HL-60 (cell line): ENCODE results near the gene ARID1B.

Experiments used
- DNase-seq, 2 experiments: peaks; one replicate each; pipeline ENCODE4 v3.0.0-alpha.2; 2010 to 2020; ENCODE audit warnings: low read depth in 1 of 2, low spot score in 1 of 2
- H3K27ac ChIP-seq: fragments of 250-450 bp; sonication (Bioruptor Pico); replicated peaks from 2 replicates; pipeline ENCODE4 v1.5.1; 2020; ENCODE audit warnings: mild to moderate bottlenecking, moderate library complexity
- H3K27me3 ChIP-seq: fragments of 250-450 bp; sonication (Bioruptor Pico); 2 replicates; pipeline ENCODE4 v1.5.1; 2021; ENCODE audit warnings: mild to moderate bottlenecking, moderate library complexity; ENCODE audit not compliant: insufficient read depth, poor library complexity, severe bottlenecking
- H3K4me3 ChIP-seq: replicated peaks from 2 replicates; pipeline ENCODE4 v1.5.1; 2011; ENCODE audit warnings: mild to moderate bottlenecking, control low read depth, low read length; ENCODE audit not compliant: insufficient read depth
- CTCF ChIP-seq: IDR thresholded peaks from one replicate; pipeline ENCODE4 v1.5.1; 2011; ENCODE audit warnings: low read length, control low read depth, inconsistent platforms; ENCODE audit not compliant: insufficient read depth
- GABPA ChIP-seq: IDR thresholded peaks from 2 replicates; pipeline ENCODE4 v1.6.1; 2012; ENCODE audit warnings: low read depth
- POLR2AphosphoS5 ChIP-seq: IDR thresholded peaks from 2 replicates; pipeline ENCODE4 v1.6.1; 2012; ENCODE audit warnings: low read depth
- REST ChIP-seq: IDR thresholded peaks from 2 replicates; pipeline ENCODE4 v1.6.1; 2012; ENCODE audit warnings: low read depth; ENCODE audit not compliant: insufficient replicate concordance
- SPI1 ChIP-seq: IDR thresholded peaks from 2 replicates; pipeline ENCODE4 v1.6.1; 2012; ENCODE audit warnings: low read depth, mild to moderate bottlenecking, borderline replicate concordance

The ARID1B gene

GRCh38 chr6:156808287-156808686 lies 31.1 kb downstream of the ARID1B start:
- Histone ChIP-seq H3K27ac (peak overlapping the region; percentile 50), H3K4me3 (no peak overlapping the region)

GRCh38 chr6:156809034-156809433 lies 31.9 kb downstream of the ARID1B start:
- Histone ChIP-seq H3K27ac (no peak overlapping the region), H3K4me3 (no peak overlapping the region), H3K27me3 (no peaks in the 10 kb centered on the region)
- DNase-seq: peak in 1 of 2 experiments; percentile 64
- TF ChIP-seq CTCF: no peak
- no peak for TF ChIP-seq SPI1
- TF ChIP-seq POLR2AphosphoS5: no peak
- no peak for TF ChIP-seq GABPA

More at GRCh38 chr6:156808287-156808686, 31.1 kb downstream of the ARID1B start:
- TF ChIP-seq POLR2AphosphoS5 (no peak), REST (no peak), CTCF (no peak), GABPA (no peak), SPI1 (no peak)
- H3K27me3 ChIP-seq: no peaks in the 10 kb centered on the region
- DNase-seq: no peak

GRCh38 chr6:156809446-156810178 lies 32.4 kb downstream of the ARID1B start:
- no peak for TF ChIP-seq SPI1
- no peak for TF ChIP-seq REST
- no peak for TF ChIP-seq GABPA
- TF ChIP-seq CTCF: no peak
- no peak for TF ChIP-seq POLR2AphosphoS5
- Histone ChIP-seq H3K27ac (no peak overlapping the region), H3K27me3 (no peaks in the 10 kb centered on the region), H3K4me3 (no peak overlapping the region)
- no peak for DNase-seq
